ENCODE measurements around the gene DSG2.

DSG2 gene

GRCh38 chr18:31565782-31566512 is 68.0 kb downstream of the DSG2 start:
- H3K27ac ChIP-seq (replicated peaks) = no peak overlapping the region
- no peak for DNase-seq (ENCODE audit: low read depth in 1 of 2, low spot score in 1 of 2)
- H3K27me3 ChIP-seq (ENCODE audit: insufficient read depth, poor library complexity, severe bottlenecking) = no peaks in the 10 kb centered on the region
- H3K4me3 ChIP-seq (replicated peaks; ENCODE audit: insufficient read depth, low read length) = no peak overlapping the region
- no peak for TF ChIP-seq SPI1 (IDR thresholded peaks at IDR 0.05; ENCODE audit: borderline replicate concordance, low read depth)
- no peak for TF ChIP-seq REST (IDR thresholded peaks at IDR 0.05; ENCODE audit: insufficient replicate concordance, low read depth)
- TF ChIP-seq GABPA (IDR thresholded peaks at IDR 0.05; ENCODE audit: low read depth) = no peak
- no peak for TF ChIP-seq POLR2AphosphoS5 (IDR thresholded peaks at IDR 0.05; ENCODE audit: low read depth)
- TF ChIP-seq CTCF (IDR thresholded peaks at IDR 0.05; ENCODE audit: insufficient read depth, low read length) = no peak

- H3K27me3 ChIP-seq (ENCODE audit: insufficient read depth, poor library complexity, severe bottlenecking) = peaks cover 6% of the 10 kb centered on the region
- no peak overlapping the region for H3K4me3 ChIP-seq (replicated peaks; ENCODE audit: insufficient read depth, low read length)
- TF ChIP-seq GABPA (IDR thresholded peaks at IDR 0.05; ENCODE audit: low read depth) = no peak
- TF ChIP-seq CTCF (IDR thresholded peaks at IDR 0.05; ENCODE audit: insufficient read depth, low read length) = no peak
- TF ChIP-seq REST (IDR thresholded peaks at IDR 0.05; ENCODE audit: insufficient replicate concordance, low read depth) = no peak
- TF ChIP-seq SPI1 (IDR thresholded peaks at IDR 0.05; ENCODE audit: borderline replicate concordance, low read depth) = no peak
- no peak for TF ChIP-seq POLR2AphosphoS5 (IDR thresholded peaks at IDR 0.05; ENCODE audit: low read depth)
- no peak for DNase-seq (ENCODE audit: low read depth in 1 of 2, low spot score in 1 of 2)
- H3K27ac ChIP-seq (replicated peaks) = no peak overlapping the region
Observed at GRCh38 chr18:31566576-31567306, 68.8 kb downstream of the DSG2 start.

GRCh38 chr18:31572368-31572767 is 74.4 kb downstream of the DSG2 start:
- TF ChIP-seq GABPA (IDR thresholded peaks at IDR 0.05; ENCODE audit: low read depth) (no peak), CTCF (IDR thresholded peaks at IDR 0.05; ENCODE audit: insufficient read depth, low read length) (no peak), SPI1 (IDR thresholded peaks at IDR 0.05; ENCODE audit: borderline replicate concordance, low read depth) (no peak), REST (IDR thresholded peaks at IDR 0.05; ENCODE audit: insufficient replicate concordance, low read depth) (no peak)
- no peak for DNase-seq (ENCODE audit: low read depth in 1 of 2, low spot score in 1 of 2)
- H3K4me3 ChIP-seq (replicated peaks; ENCODE audit: insufficient read depth, low read length) = no peak overlapping the region
- peaks cover 6% of the 10 kb centered on the region for H3K27me3 ChIP-seq (ENCODE audit: insufficient read depth, poor library complexity, severe bottlenecking)
- no peak overlapping the region for H3K27ac ChIP-seq (replicated peaks)
